Measurements from ENCODE around the gene FOXC1. TPM values are rescaled to one million over a fixed set of nuclear protein-coding genes. Genes with fewer than 3 reads are reported as not detected.

Gene FOXC1
- total RNA-seq, 6 donors from 2014 or later = 0.22 to 5.5 (median 2.2) TPM

DNA sequence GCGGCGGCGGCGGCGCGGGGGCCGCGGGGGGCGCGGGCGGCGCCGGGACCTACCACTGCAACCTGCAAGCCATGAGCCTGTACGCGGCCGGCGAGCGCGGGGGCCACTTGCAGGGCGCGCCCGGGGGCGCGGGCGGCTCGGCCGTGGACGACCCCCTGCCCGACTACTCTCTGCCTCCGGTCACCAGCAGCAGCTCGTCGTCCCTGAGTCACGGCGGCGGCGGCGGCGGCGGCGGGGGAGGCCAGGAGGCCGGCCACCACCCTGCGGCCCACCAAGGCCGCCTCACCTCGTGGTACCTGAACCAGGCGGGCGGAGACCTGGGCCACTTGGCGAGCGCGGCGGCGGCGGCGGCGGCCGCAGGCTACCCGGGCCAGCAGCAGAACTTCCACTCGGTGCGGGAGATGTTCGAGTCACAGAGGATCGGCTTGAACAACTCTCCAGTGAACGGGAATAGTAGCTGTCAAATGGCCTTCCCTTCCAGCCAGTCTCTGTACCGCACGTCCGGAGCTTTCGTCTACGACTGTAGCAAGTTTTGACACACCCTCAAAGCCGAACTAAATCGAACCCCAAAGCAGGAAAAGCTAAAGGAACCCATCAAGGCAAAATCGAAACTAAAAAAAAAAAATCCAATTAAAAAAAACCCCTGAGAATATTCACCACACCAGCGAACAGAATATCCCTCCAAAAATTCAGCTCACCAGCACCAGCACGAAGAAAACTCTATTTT lies 2.0 kb downstream of the FOXC1 start:
- ATAC-seq (ENCODE audit: low FRiP score in 2 of 2) (no peak), DNase-seq (peak in 1 of 2 donors; percentile 87)
- 6 to 7% methylated on average over 15 to 53 of the region's 71 CpGs for WGBS, 2 donors
- Histone ChIP-seq H3K27me3 (peaks cover 0 to 77% (median 53%) of the 10 kb centered on the region in 4 donors), H3K4me1 (peaks cover 42 to 73% (median 61%) of the 10 kb centered on the region in 4 donors), H3K4me3 (peak overlapping the region; percentile 21 to 65 (median 58)), H3K36me3 (no peaks in the 10 kb centered on the region), H3K27ac (peak overlapping the region in 1 of 4 donors; percentile 49), H3K9me3 (no peaks in the 10 kb centered on the region)
- TF ChIP-seq POLR2AphosphoS5 (IDR thresholded peaks at IDR 0.05) = peak in 1 of 2 donors; percentile 19
- TF ChIP-seq, protein P1, sequence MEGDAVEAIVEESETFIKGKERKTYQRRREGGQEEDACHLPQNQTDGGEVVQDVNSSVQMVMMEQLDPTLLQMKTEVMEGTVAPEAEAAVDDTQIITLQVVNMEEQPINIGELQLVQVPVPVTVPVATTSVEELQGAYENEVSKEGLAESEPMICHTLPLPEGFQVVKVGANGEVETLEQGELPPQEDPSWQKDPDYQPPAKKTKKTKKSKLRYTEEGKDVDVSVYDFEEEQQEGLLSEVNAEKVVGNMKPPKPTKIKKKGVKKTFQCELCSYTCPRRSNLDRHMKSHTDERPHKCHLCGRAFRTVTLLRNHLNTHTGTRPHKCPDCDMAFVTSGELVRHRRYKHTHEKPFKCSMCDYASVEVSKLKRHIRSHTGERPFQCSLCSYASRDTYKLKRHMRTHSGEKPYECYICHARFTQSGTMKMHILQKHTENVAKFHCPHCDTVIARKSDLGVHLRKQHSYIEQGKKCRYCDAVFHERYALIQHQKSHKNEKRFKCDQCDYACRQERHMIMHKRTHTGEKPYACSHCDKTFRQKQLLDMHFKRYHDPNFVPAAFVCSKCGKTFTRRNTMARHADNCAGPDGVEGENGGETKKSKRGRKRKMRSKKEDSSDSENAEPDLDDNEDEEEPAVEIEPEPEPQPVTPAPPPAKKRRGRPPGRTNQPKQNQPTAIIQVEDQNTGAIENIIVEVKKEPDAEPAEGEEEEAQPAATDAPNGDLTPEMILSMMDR (IDR thresholded peaks at IDR 0.05) = no peak

GRCh38 chr6:1612299-1612973 lies 2.7 kb downstream of the FOXC1 start:
- Histone ChIP-seq H3K27me3 (peaks cover 0 to 70% (median 50%) of the 10 kb centered on the region in 4 donors), H3K27ac (no peak overlapping the region), H3K4me1 (peaks cover 35 to 66% (median 54%) of the 10 kb centered on the region in 4 donors), H3K36me3 (no peaks in the 10 kb centered on the region), H3K4me3 (peak overlapping the region in 3 of 4 donors; percentile 56 to 65 (median 59)), H3K9me3 (no peaks in the 10 kb centered on the region)
- 26 to 34% methylated on average over 10 of the region's 10 CpGs for WGBS, 2 donors
- ATAC-seq (ENCODE audit: low FRiP score in 2 of 2) (no peak), DNase-seq (no peak)
- TF ChIP-seq POLR2A (IDR thresholded peaks at IDR 0.05) = no peak
- no peak for TF ChIP-seq EP300 (IDR thresholded peaks at IDR 0.05)
- TF ChIP-seq POLR2AphosphoS5 (IDR thresholded peaks at IDR 0.05) = no peak
- TF ChIP-seq, protein P1 (IDR thresholded peaks at IDR 0.05) = no peak

DNA sequence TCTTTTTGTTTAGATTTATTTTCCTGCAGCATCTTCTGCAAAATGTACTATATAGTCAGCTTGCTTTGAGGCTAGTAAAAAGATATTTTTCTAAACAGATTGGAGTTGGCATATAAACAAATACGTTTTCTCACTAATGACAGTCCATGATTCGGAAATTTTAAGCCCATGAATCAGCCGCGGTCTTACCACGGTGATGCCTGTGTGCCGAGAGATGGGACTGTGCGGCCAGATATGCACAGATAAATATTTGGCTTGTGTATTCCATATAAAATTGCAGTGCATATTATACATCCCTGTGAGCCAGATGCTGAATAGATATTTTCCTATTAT lies 3.2 kb downstream of the FOXC1 start:
- DNase-seq = no peak
- TF ChIP-seq, protein P1 (IDR thresholded peaks at IDR 0.05) = no peak
- TF ChIP-seq POLR2AphosphoS5 (IDR thresholded peaks at IDR 0.05) (no peak), EP300 (IDR thresholded peaks at IDR 0.05) (no peak), POLR2A (IDR thresholded peaks at IDR 0.05) (no peak)
- Histone ChIP-seq H3K27me3 (peaks cover 0 to 64% (median 46%) of the 10 kb centered on the region in 4 donors), H3K4me3 (peak overlapping the region in 2 of 4 donors; percentile 59 to 65), H3K27ac (no peak overlapping the region), H3K36me3 (no peaks in the 10 kb centered on the region), H3K4me1 (peaks cover 30 to 60% (median 50%) of the 10 kb centered on the region in 4 donors), H3K9me3 (no peaks in the 10 kb centered on the region)
- ATAC-seq (ENCODE audit: low FRiP score in 2 of 2) = no peak
- 32 to 34% methylated on average over 7 of the region's 7 CpGs for WGBS, 2 donors

DNA sequence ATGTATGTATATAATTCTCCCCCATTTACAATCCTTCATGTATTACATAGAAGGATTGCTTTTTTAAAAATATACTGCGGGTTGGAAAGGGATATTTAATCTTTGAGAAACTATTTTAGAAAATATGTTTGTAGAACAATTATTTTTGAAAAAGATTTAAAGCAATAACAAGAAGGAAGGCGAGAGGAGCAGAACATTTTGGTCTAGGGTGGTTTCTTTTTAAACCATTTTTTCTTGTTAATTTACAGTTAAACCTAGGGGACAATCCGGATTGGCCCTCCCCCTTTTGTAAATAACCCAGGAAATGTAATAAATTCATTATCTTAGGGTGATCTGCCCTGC lies 3.6 kb downstream of the FOXC1 start:
- Histone ChIP-seq H3K36me3 (no peaks in the 10 kb centered on the region), H3K4me1 (peaks cover 29 to 57% (median 47%) of the 10 kb centered on the region in 4 donors), H3K27me3 (peaks cover 0 to 64% (median 44%) of the 10 kb centered on the region in 4 donors), H3K9me3 (no peaks in the 10 kb centered on the region), H3K27ac (no peak overlapping the region), H3K4me3 (peak overlapping the region in 1 of 4 donors; percentile 59)
- DNase-seq = no peak
- no peak for ATAC-seq (ENCODE audit: low FRiP score in 2 of 2)
- 33 to 34% methylated on average over 3 of the region's 3 CpGs for WGBS, 2 donors
- TF ChIP-seq POLR2AphosphoS5 (IDR thresholded peaks at IDR 0.05) = no peak
- TF ChIP-seq POLR2A (IDR thresholded peaks at IDR 0.05) = no peak
- TF ChIP-seq, protein P1 (IDR thresholded peaks at IDR 0.05) = no peak
- TF ChIP-seq EP300 (IDR thresholded peaks at IDR 0.05) = no peak
